ENCODE data around the gene RLF. TPM values are rescaled to one million over a fixed set of nuclear protein-coding genes. Genes with fewer than 3 reads are reported as not detected.
A peak's percentile ranks its signal among the peaks of the same experiment; 100 is the strongest.

The RLF gene
- total and polyA plus RNA-seq, 9 of the 15 experiments (the other 6 are each of a cell fraction or from before 2014, with no cell fraction given), result 3.6 to 35.0 (median 21.2) TPM

DNA sequence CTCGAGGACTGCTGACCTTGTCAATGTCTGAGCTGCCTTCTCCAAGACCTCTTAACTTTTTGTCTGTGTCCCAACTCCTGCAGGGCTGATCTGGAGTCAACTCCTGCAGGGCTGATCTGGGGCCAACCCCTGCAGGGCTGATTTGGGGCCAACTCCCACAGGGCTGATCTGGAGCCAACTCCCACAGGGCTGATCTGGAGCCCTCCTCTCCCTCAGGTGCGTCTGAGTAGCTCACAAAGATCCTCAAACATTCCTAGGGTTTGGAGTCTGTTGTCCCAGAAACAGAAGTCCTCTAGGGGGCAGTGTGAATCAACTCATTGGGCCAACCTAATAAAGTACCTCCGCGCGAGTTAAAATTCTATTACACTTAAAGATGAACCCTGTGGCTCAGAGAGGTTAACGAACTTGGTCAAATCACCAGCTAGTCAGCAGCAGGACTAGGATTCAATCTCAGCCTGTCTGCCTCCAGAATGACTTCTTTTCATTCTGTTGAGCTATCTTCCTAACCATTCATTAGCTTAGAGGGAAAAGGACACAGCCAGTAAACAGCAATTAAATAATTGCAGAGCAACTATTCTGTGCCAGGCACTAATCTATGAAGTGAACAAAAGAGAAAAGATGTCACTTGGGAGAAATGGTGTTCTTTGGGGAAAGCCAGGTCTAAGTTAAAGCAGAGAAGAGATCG, 17.2 kb upstream of the RLF start (continued):
- TF ChIP-seq TEAD4 (IDR thresholded peaks at IDR 0.05; ENCODE audit: low read length) (peak; percentile 76), TEAD4 (CRISPR knock-in tag; IDR thresholded peaks at IDR 0.05; ENCODE audit: borderline replicate concordance) (no peak), ZFP36 (IDR thresholded peaks at IDR 0.05; ENCODE audit: low read depth, low read length, partially characterized antibody) (peak; percentile 36), JUN (IDR thresholded peaks at IDR 0.05; ENCODE audit: borderline replicate concordance, low read depth, low read length) (0 out of 2 replicates have a peak, but pooled peaks have one; percentile 16), JUN (CRISPR knock-in tag; IDR thresholded peaks at IDR 0.05; ENCODE audit: borderline replicate concordance) (no peak), RAD21 (CRISPR knock-in tag; conservative IDR thresholded peaks at IDR 0.05 in 1 of 2, IDR thresholded peaks at IDR 0.05 in 1 of 2) (peak; percentile 90 to 95), BMI1 (IDR thresholded peaks at IDR 0.05; ENCODE audit: low read length) (no peak), MEF2A (IDR thresholded peaks at IDR 0.05; ENCODE audit: control insufficient read depth, low read depth, low read length) (no peak)
- TF ChIP-seq, protein P1, sequence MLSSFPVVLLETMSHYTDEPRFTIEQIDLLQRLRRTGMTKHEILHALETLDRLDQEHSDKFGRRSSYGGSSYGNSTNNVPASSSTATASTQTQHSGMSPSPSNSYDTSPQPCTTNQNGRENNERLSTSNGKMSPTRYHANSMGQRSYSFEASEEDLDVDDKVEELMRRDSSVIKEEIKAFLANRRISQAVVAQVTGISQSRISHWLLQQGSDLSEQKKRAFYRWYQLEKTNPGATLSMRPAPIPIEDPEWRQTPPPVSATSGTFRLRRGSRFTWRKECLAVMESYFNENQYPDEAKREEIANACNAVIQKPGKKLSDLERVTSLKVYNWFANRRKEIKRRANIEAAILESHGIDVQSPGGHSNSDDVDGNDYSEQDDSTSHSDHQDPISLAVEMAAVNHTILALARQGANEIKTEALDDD (IDR thresholded peaks at IDR 0.05), result peak; percentile 28; the same call in 1 of the 2 replicates
